Loucy (cell line): ENCODE results near the gene ZNF225.

Experiments used
- EZH2phosphoT487 ChIP-seq: fragments of 200-600 bp; IDR thresholded peaks from 2 replicates; pipeline ENCODE4 v1.6.1; 2018; ENCODE audit warnings: antibody characterized with exemption, mild to moderate bottlenecking, moderate library complexity, borderline replicate concordance
- TF ChIP-seq, protein P1 (sequence below): fragments of 200-600 bp; sonication (generic); conservative IDR thresholded peaks from 2 replicates; pipeline ENCODE4 v1.5.1; 2014; ENCODE audit warnings: mild to moderate bottlenecking, antibody characterized with exemption, low read length

DNA sequence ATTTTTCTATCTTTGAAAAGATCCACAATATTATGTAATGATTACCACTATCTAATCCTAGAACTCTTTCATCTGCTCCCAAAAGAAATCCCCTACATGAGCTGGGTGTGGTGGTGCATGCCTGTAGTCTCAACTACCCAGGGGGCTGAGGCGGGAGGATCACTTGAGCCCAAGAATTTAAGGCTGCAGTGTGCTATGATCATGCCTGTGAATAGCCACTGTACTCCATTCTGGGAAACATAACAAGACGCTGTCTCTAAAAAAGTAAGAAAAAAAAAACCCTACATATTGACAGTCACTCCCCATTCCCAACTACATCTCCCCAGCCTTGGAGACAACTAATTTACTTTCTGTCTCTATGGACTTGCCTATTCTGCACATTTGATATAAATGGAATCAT, 50.6 kb downstream of the ZNF225 start:
- TF ChIP-seq, protein P1, sequence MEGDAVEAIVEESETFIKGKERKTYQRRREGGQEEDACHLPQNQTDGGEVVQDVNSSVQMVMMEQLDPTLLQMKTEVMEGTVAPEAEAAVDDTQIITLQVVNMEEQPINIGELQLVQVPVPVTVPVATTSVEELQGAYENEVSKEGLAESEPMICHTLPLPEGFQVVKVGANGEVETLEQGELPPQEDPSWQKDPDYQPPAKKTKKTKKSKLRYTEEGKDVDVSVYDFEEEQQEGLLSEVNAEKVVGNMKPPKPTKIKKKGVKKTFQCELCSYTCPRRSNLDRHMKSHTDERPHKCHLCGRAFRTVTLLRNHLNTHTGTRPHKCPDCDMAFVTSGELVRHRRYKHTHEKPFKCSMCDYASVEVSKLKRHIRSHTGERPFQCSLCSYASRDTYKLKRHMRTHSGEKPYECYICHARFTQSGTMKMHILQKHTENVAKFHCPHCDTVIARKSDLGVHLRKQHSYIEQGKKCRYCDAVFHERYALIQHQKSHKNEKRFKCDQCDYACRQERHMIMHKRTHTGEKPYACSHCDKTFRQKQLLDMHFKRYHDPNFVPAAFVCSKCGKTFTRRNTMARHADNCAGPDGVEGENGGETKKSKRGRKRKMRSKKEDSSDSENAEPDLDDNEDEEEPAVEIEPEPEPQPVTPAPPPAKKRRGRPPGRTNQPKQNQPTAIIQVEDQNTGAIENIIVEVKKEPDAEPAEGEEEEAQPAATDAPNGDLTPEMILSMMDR: no peak
- TF ChIP-seq EZH2phosphoT487: no peak
